Keratinocyte (primary cell): ENCODE measurements around the gene CTNND1.

Experiments used
- CTCF ChIP-seq, 3 experiments: IDR thresholded peaks in 1 of 3; conservative IDR thresholded peaks in 1 of 3; optimal IDR thresholded peaks in 1 of 3; 2 replicates in 2 of 3; 3 replicates in 1 of 3; pipeline versions ENCODE3 to v1.5.1; 2011; ENCODE audit warnings: low read length in 3 of 3, mild to moderate bottlenecking in 3 of 3, moderate library complexity in 2 of 3, control low read depth in 1 of 3, inconsistent platforms in 1 of 3; ENCODE audit not compliant: insufficient read depth in 2 of 3; ENCODE audit errors: extremely low read depth in 1 of 3
- EZH2 ChIP-seq: IDR thresholded peaks from one replicate; pipeline ENCODE4 v1.6.1; 2012; ENCODE audit warnings: inconsistent platforms, mild to moderate bottlenecking, low read length, moderate library complexity

DNA sequence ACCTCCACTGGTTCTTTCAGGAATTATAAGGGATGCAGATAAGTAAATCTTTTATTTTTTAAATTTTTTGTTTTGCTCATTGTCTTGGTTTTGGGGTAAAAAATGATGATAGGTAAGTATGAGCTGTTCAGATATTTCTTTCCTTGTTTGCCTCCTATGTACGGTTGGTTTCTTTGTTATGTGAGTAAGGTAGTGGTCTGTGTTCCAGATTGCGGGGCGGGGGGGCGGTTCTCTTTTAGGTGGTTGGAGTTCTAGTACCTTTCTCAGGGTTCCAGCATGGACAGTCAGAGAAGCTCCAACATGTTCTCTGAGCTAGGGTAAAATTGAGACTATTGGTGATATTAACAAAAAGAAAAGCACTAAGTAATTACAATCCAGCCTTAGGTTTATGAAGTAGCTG, 2.4 kb downstream of the CTNND1 start:
- TF ChIP-seq CTCF (optimal IDR thresholded peaks at IDR 0.05 in 1 of 3, IDR thresholded peaks at IDR 0.05 in 1 of 3, conservative IDR thresholded peaks at IDR 0.05 in 1 of 3; ENCODE audit: extremely low read depth in 1 of 3, insufficient read depth in 2 of 3, low read length in 3 of 3) (no peak), EZH2 (no peak)
